ENCODE measurements around the gene EFR3B.
"Not testable (repeated sequence)": the region's sequence is repeated elsewhere in the genome, so short reads cannot be mapped to it uniquely, and the experiment has no call there.

EFR3B gene

DNA sequence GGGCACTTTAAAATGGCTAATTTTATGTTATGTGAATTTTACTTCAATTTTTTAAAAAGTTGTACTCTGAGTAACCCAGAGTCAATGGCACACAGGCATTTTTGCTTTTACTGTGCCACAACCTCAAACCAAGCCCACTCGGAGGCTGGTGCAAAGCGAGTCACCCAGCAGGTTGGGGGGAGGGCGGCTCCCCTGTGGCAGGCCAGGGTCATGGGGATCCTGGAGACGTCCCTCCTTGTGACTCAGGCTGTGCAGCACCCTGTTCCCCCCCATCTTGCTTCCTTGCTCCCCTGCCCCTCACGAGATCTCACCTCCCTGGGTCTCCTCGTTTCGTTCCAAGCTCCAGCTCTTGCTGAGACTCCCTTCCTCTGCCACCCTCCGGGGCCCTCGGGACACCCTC is 67.9 kb downstream of the EFR3B start:
- no peak for DNase-seq

DNA sequence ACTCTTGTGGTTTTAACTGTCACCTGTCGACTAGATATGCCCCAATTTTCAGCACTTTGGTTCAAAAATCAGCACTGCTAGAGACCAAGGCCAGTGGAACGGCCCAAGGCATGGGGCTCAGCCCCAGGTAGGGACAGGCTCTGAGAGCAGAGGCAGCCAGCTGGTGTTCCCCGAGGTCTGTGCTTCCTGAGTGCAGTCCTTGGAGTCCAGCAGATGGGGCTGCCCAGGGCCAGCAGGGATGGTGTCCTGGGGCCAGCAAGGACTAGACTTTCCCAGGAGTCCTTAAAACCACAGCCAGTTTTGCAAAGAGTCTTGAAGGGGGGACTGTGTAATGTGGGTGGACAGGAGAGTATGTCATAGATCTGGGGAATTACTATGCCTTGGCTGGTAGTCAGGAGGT is 70.2 kb downstream of the EFR3B start:
- DNase-seq = no peak

DNA sequence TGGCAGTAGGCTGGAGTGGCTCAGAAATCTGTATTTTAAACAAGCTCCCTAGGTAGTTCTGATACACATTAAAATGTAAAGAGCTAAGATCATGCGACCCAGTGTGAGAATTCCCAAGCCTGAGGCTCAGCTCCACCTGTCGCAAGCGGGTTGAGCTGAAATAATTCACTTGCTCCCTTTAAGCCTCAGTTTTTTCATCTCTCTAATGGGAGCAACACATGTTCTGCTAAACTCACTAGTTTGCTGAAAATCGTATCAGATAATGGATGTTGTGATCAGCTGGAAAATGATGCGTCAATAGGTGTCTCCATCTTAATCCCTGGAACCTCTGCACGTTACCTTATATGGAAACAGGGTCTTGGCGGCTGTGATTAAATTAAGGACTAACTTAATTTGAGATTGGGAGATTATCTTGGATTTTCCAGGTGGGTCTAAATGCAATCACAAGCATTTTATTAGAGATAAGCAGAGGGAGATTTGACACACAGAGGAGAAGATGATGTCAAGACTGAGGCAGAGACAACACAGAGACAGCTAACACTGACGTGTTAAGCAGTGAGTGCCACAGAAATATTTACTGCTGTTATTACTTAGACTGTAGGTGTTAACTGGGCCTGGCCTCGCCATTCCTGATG is 73.5 kb downstream of the EFR3B start:
- DNase-seq = no peak

DNA sequence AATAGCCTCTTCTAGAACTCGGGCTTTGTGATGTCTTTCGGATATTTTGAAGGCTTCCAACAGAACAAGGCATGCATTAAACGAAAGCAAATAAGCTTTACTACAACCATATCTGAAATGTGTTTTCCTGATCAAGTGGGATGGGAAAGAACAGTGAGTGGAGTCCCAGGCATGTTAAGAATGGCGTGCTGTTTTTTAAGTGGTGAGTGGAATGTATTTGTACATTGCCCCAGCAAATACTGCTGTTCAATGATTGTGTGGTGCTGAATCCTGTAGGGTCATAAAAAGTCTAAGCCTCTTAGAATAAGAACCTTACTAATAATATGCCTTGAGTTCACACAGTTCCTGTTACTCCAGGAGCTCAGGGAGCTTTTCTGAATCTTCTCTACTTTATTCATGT is 74.0 kb downstream of the EFR3B start:
- no peak for DNase-seq

DNA sequence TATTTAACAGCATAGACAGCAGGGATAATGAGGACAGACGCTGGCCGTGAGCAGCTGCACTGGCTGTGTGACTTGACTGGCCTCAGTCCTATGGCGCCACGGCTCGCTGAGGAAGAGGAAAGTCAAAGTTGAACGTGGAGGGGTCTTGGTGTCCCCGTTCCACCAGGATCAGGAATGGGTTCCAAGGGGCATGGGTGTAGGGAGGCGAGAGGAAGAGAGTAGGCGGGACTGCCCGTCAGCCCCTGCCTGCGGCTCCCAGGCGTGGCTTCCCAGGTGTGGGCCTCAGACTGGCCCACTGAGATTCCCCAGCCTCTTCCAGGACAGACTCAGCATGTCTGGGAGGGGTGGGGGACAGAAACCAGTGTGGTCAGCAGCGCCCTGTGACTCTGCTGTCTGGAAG is 75.1 kb downstream of the EFR3B start:
- DNase-seq = no peak

DNA sequence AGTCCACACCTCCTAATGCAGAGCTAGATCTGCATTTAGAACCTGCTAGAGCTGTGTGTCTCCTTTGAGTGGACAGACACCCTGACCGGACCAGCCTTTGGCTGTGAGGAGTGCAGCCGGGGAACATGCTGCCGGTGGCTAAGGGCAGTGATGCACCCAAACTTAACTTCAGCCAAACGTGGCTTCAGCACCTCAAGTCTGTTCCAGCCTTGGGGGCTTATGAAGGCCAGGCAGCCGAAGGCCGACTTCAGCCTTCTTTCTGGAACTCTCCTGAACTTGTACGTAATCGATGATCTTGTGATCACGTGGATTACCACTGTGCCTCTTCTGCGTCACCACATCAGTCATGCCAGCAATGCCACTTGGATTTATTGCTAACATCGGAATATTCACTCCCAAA is 77.4 kb downstream of the EFR3B start:
- no peak for DNase-seq

DNA sequence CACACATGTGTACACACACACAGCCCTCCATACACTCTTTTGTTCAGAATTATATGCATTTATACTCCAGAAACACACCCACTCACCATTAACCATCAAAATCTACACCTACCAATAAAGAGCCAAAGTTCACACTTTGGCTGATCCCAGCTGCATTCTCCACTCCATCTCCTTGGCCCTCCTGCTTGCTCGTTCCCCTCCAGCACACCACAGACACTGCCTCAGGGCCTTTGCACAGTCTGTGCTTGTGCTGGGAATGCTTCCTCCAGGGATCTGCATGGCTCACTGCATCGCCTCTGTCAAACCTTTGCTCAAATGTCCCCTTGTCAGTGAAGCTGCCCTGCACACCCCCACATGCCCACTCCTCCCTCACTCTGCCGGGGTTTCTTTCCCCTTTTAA is 80.5 kb downstream of the EFR3B start:
- DNase-seq = no peak

DNA sequence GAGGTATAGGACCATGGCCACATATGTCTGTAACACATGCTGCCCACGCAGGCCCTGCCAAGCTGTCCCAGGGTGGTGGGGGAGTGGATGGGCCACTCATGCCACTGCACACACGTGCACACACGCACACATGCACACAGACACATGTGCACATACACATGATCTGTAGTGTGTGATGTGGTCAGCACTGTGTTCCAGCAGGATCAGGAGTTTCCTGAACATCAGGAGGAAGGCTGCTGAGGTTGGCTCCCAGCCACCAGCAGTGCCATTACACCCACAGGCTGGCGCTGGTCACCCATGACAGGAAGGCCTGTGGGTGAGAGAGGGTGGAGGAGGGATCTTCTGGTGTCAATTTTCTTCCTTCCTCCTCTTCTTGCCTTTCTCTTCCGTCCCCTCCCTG is 81.8 kb downstream of the EFR3B start:
- DNase-seq = no peak

DNA sequence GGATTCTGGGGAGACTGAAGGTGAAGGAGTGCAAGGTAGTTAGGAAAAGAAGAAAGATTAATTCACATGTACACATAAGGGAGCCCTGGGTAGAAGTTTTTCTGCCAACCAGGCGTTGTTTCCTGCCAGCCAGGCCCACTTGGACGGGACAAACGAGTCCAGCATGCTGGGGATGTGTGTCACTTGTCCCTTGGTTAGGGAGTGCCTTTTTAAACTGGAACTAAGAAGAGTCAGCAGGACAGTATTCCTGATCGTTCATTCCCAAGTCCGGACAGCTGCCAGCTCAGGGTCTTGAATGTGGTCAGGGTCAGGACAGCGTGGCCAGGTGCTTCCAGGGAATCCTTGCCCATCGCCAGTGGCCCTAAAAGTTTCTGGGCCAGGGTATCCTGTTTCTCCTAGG is 83.3 kb downstream of the EFR3B start:
- no peak for DNase-seq

DNA sequence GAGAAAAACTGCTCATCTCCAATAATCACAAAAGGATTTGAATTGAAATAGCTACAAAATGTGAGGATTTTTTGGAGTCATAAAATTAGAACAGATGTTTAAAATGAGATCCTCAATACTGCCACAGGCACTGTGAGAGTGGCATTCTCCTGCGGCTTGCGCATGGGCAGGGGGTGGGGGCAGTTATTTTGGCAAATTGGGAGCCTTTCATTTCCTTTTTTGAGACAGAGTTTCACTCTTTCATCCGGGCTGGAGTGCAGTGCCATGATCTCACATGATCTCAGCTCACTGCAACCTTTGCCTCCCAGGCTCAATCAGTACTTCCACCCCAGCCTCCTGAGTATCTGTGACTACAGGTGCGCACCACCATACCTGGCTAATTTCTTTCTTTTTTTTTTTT is 84.1 kb downstream of the EFR3B start:
- no peak for DNase-seq

DNA sequence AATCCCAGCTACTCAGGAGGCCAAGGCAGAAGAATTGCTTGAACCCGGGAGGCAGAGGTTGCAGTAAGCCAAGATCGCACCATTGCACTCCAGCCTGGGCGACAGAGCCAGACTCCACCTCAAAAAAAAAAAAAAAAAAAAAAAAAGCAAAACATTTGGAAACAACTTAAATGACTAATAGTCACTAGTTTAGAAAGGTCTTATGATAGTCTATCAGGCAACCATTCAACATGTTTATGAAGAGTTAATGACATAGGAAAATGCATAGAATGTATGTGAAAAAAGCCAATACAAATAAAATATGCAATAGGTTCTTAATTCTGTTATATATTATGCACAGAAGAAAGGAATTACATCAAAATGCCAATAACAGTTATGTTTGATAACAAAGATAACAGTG is 85.2 kb downstream of the EFR3B start:
- not testable (repeated sequence) for DNase-seq

DNA sequence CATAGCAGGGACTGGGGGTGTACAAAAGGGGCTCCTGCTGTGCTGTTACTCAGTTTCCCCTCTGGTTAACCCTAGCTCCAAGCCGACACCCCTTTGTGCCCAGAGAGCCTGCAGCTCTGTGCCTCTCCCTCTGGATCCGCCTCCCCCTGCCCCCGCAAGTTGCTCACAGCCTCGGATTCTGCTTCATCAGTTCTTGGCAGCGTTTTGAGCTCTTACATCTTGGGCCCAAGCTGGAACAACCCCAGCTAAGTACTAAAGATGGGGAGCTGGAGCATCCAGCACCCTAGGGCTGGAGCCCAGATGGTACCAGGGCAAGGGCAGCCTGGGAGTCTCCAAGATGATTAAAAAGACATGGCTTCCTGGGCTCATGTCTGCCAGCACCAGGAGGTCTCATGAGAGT is 85.8 kb downstream of the EFR3B start:
- DNase-seq = no peak

DNA sequence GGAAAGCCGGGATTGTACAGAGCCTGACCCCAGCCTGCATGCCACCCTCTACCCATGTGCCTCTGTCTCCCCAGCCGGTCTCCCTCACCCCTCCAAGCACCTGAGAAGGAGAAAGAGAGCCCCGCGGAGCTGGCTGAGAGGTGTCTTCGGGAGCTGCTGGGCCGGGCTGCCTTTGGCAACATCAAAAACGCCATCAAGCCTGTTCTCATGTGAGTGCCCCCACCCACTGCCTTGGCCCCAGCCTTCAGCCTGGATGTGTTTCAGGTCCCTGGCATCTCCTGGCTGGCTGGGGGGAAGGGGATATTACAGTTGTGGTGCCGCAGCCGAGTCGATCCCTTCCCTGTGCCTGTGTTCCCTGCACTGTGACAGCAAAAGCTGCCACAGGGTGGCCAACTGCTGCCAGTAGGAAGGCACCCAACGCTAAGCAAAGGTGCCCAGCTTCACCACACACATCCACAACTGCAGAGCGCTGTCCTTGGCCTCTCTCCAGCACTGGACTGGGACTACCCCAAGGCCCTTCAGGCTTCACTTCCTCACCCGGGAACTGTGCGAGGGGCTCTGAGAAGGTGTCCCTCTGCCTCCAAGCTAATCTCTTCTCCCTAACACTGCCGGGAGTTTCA is 88.1 kb downstream of the EFR3B start:
- no peak for DNase-seq

DNA sequence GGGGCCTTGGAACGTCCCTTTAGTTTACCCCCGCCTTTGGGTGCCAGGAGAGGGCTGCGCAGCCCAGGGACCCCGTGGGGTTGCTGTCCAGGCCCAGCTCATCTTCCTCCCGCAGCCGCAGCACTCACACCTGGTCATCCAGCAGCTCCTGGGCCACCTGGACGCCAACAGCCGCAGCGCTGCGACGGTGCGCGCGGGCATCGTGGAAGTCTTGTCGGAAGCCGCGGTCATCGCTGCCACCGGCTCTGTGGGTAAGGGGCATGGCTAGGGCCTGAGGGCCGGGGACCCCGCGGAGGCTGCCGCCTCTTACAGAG is 89.3 kb downstream of the EFR3B start:
- DNase-seq = no peak

DNA sequence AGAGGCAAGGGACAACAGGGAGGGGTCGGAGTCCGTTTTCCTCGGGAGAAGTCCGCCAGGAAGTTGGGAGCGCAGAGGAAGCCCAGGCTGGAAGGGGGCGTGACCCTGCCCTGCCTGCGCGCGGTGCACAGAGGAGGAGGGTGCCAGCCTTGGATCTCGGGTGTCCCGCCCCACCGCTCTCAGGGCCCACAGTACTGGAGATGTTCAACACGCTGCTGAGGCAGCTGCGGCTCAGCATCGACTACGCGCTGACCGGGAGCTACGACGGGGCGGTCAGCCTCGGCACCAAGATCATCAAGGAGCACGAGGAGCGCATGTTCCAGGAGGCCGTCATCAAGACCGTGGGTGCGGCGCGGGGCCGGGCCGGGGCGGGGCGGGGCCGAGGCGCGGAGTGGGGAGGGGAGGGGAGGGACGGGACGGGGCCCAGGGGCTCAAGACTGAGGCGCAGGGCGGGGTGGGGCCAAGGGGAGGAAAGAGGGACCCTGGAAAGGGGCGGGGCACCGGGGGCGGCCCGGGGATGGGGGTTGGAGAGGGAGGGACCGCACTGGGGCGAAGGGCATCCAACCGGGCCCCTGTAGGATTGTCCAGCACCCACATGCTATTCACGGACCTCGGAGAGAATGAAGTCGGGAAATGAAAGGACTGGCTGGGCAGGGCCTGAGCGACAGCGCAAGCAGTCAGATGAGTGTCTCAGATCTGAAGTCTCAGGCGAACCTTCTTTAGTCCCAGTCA is 89.9 kb downstream of the EFR3B start:
- DNase-seq = no peak

DNA sequence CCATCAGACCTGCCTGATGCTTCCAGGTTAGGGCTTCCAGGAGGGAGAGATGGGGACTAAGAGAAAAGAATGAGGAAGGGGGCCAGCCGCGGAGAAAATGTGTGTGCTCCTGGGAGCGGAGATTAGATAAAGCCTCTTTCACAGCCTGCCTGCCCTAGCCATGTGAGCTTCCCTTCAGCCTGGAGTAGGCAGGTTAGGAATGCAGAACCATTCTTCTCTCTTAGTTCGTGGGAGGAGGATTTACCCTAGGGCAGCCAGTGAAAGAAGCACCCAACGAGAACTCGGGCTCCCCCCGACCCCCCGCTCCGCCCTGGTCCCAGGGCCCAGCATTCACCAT is 90.4 kb downstream of the EFR3B start:
- no peak for DNase-seq

DNA sequence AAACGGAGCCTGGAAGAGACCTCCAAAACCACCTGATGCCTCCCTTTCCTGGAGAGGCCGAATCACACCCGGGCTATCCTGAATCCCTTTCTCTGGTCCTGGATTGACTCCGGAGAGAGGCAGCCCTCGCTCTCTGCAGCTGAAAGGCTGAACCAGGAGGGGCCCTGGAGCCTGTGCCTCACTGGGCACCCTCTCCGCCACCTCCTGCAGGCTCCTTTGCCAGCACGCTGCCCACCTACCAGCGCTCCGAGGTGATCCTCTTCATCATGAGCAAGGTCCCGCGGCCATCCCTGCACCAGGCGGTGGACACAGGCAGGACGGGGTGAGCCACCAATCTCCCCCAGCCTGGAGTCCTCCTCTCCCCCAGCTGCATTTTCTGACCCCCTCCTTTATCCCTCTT is 90.8 kb downstream of the EFR3B start:
- DNase-seq = no peak

DNA sequence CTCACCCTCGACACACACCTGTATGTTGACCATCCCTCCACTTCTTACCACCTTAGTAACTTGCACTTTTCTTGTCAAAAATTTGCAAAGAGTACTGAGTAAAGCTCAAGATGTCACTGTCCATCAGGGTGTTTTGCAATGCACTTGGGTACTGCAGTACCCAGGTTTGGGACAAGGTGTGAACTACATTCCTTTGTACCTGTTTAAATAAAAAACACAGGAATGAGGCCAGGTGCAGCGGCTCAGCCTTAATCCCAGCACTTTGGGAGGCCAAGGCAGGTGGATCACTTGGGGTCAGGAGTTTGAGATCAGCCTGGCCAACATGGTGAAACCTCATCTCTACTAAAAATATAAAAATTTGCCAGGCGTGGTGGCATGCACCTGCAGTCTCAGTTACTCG is 98.7 kb downstream of the EFR3B start:
- not testable (repeated sequence) for DNase-seq

DNA sequence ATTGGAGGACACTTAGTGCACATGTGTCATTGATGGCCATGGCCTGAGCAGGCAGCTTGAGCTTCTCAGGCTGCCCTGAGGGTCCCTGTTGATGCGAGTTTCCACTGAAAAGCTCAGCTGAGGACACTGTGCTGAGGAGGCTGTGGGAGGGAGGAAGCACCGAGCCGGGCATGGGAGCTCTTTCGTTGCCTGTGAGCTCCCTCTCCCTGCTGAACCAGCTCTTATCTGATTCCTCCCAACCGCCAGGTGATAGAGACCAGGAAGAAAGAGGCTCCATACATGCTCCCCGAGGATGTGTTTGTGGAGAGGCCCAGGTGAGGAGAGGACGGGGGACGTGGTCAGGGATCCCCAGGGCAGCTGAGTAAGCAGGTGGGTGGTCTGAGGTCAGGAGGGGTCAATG is 99.2 kb downstream of the EFR3B start:
- no peak for DNase-seq

DNA sequence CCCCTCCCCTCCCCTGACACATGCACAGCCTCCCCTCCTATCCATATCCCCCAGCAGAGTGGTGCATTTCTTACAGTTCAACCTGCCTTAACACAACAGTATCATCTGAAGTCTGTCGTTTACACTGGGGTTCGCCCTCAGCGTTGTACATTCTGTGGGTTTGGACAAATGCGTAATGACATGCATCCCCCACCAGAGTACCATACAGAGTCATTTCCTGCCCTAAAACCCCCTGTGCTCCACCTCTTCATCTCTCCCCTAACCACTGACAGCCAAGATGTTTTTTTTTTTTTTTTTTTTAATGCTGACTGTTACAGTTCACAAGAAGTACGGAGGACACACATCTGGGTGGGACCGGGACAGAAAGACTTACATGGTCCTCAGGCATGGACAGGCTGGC is 103.9 kb downstream of the EFR3B start:
- DNase-seq = no peak

DNA sequence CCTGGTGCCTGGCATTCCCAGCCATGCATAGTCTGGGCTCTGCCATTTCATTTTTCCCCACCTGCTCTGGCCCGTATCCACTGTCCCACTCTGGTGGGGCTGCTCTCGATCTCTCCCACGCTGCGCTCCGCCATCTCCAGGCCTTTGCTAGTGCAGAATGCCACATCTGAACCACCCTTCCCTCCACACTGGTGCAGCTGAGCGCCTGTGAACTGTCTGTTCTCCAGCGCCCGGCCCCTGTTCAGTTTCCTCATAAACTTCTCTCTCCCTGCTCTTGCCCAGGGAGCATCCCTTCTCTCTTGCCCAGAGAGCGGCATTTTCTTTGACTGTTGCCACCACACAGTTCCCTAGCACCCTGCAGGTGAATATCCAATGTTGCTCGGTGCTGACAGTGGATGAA is 105.0 kb downstream of the EFR3B start:
- no peak for DNase-seq

DNA sequence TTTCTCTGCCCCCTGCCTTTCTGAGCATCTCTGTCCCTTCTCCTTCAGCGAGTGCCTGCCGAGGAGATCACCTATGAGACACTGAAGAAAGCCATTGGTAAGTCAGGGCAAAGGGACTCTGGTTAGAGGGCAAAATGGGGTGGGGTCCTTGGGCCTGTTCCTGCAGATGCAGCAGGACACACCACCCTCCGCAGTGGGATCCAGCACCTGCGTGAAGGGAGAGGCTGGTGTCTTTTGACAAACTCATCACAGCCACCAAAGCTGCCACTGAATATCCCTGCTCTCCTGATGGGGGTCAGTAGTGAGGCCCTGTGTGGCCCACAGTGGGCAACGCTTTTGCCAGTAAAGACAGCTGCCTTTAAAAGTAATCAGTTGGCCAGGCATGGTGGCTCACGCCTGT is 107.8 kb downstream of the EFR3B start:
- DNase-seq = no peak

DNA sequence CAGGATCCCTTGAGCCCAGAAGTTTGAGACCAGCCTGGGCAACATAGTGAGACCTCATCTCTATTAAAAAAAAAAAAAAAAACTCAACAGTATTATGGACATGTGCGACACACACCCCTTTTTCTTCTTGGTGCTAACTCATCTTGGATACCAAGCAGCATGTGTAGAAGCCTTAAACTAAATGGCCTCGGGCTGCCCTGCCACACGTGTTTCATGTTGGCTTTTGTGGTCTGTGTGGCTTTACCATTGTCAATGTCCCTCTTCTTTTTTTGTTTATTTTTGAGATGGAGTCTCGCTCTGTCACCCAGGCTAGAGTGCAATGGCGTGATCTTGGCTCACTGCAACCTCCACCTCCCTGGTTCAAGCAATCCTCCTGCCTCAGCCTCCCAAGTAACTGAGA is 109.1 kb downstream of the EFR3B start:
- not testable (repeated sequence) for DNase-seq

DNA sequence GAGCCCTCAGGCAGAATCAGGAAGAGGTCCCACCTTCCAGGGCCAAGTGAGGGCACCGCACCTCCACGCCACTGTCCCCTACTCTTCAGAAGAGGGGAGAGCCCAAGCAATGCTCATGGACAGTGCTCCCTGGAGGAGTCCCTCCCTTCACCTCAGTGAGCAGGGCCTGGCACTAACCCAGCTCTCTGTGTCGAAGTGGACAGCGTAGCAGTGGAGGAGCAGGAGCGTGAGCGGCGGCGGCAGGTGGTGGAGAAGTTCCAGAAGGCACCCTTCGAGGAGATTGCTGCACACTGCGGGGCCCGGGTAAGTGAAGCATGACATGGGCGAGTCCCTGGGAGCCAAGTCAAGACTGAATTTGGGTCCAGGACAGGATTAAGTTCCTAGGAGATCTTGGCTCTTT is 109.8 kb downstream of the EFR3B start:
- no peak for DNase-seq

DNA sequence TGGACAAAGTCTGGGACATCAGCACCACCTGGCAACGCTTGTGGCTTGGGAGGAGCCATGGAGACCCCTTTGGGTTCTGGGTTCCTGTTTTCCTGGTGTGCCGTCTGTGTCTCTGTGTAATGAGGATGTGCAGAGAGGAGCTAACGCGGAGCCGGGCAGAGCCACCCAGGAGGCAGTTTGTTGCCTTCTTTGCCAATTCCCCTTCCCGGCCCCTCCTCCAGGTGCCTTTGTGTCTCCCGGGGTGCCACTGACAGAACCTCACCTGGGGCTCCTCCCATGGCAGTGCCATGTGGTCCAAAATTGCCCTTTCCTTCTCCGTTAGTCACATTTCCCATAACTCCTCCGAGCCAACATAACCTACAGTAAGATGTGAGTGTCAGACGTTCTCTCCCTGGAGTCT is 113.5 kb downstream of the EFR3B start:
- no peak for DNase-seq
